Breast epithelium (tissue), 4 donors: Measurements from ENCODE around the gene CYFIP1. TPM values are rescaled to one million over a fixed set of nuclear protein-coding genes. Genes with fewer than 3 reads are reported as not detected.

Experiments used
- DNase-seq, 2 donors: peaks; one replicate each; pipeline ENCODE4 v3.0.0-alpha.2; 2019; ENCODE audit warnings: low spot score in 2 of 2
- H3K27ac ChIP-seq, 2 donors: fragments of 200-600 bp; sonication (generic) in 1 of 2; one replicate each; pipeline ENCODE4 v1.5.1; 2016 to 2019; ENCODE audit warnings: mild to moderate bottlenecking in 1 of 2
- H3K27me3 ChIP-seq, 2 donors: fragments of 200-600 bp; sonication (generic) in 1 of 2; one replicate each; pipeline versions ENCODE4 v1.5.1 to v1.6.0; 2017 to 2019; ENCODE audit warnings: control low read depth in 1 of 2, mild to moderate bottlenecking in 1 of 2
- H3K36me3 ChIP-seq: fragments of 200-600 bp; one replicate; pipeline ENCODE4 v1.5.1; 2019
- H3K4me1 ChIP-seq, 2 donors: fragments of 200-600 bp; sonication (generic); one replicate each; pipeline ENCODE4 v1.5.1; 2016 to 2019; ENCODE audit warnings: control low read depth in 1 of 2
- H3K4me3 ChIP-seq, 3 donors: fragments of 200-600 bp; sonication (generic); 1 replicate in 2 of 3; 2 replicates in 1 of 3; pipeline ENCODE4 v1.5.1; 2016 to 2019; ENCODE audit warnings: mild to moderate bottlenecking in 3 of 3, moderate library complexity in 2 of 3
- H3K9me3 ChIP-seq, 2 donors: fragments of 200-600 bp; sonication (generic) in 1 of 2; one replicate each; pipeline ENCODE4 v1.5.1; 2016 to 2019; ENCODE audit warnings: control low read depth in 1 of 2
- CTCF ChIP-seq, 3 donors: fragments of 450-650 bp; IDR thresholded peaks; one replicate each; pipeline ENCODE4 v1.5.1; 2016 to 2017; ENCODE audit warnings: antibody characterized with exemption in 3 of 3, mild to moderate bottlenecking in 3 of 3, moderate library complexity in 3 of 3
- POLR2A ChIP-seq: fragments of 450-650 bp; IDR thresholded peaks from one replicate; pipeline ENCODE4 v1.6.1; 2016; ENCODE audit warnings: antibody characterized with exemption, mild to moderate bottlenecking, moderate library complexity
- POLR2AphosphoS5 ChIP-seq, 3 donors: sonication (generic); formaldehyde crosslinking; IDR thresholded peaks; one replicate each; pipeline ENCODE4 v1.6.1; 2017; ENCODE audit warnings: antibody characterized with exemption in 3 of 3
- intact Hi-C: fragments of 100-400 bp; cut with DNase I; formaldehyde crosslinking; loops from one replicate; pipeline ENCODE4 v1.15.1; 2023; ENCODE audit warnings: low total_unique reads
- total RNA-seq, 3 donors: library from RNA; depleted of rRNA; stranded (reverse); fragments of >200 nt; gene quantifications; one replicate each; pipeline ENCODE4 v1.1.0, GENCODE V29; 2016

CYFIP1 gene
- total RNA-seq, 3 donors from 2014 or later = 97.9 to 128 (median 124) TPM

DNA sequence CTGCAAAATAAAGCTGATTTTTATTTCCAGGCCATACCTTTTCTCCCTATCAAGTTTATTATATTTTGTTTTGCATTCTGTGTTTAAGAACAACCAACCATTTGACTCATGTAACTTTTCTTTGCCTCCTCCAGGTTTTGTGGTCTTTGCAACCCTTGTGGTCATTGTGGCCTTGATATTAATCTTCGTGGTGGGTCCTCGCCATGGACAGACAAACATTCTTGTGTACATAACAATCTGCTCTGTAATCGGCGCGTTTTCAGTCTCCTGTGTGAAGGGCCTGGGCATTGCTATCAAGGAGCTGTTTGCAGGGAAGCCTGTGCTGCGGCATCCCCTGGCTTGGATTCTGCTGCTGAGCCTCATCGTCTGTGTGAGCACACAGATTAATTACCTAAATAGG, 114.1 kb downstream of the CYFIP1 start:
- no peak for DNase-seq
- intact Hi-C loops = no loop called here
- H3K4me1 ChIP-seq = no peaks in the 10 kb centered on the region
- H3K4me3 ChIP-seq = no peak overlapping the region
- no peak overlapping the region for H3K27ac ChIP-seq
- H3K9me3 ChIP-seq = no peaks in the 10 kb centered on the region
- H3K27me3 ChIP-seq = no peaks in the 10 kb centered on the region
- peaks cover 4% of the 10 kb centered on the region for H3K36me3 ChIP-seq
- TF ChIP-seq POLR2A = no peak
- no peak for TF ChIP-seq POLR2AphosphoS5 (IDR thresholded peaks at IDR 0.05)
- TF ChIP-seq CTCF (IDR thresholded peaks at IDR 0.05) = no peak

DNA sequence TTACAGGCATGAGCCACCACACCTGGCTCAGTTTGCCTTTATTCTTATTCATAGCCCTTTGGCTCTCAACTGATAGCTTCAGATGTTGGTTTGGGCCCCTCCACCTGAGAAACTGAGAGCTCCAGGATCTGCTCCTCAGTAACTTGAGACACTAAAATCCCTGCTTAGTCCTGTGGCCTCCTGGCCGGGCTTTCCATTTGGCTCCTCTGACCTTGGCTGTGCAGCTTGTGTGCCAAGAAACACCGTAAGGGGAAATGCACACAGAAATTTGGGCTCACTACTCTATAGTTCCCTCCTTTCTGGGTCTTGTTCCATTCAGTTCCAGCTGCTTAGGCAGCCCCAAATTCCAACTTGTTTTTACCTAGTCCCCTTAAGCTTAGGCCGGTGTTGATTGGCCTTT, 116.8 kb downstream of the CYFIP1 start:
- H3K9me3 ChIP-seq = no peaks in the 10 kb centered on the region
- no peak for DNase-seq
- TF ChIP-seq POLR2A (no peak), POLR2AphosphoS5 (IDR thresholded peaks at IDR 0.05) (no peak), CTCF (IDR thresholded peaks at IDR 0.05) (no peak)
- H3K36me3 ChIP-seq = no peaks in the 10 kb centered on the region
- no peaks in the 10 kb centered on the region for H3K27me3 ChIP-seq
- H3K4me3 ChIP-seq = no peak overlapping the region
- no peaks in the 10 kb centered on the region for H3K4me1 ChIP-seq
- intact Hi-C loops = no loop called here
- no peak overlapping the region for H3K27ac ChIP-seq

DNA sequence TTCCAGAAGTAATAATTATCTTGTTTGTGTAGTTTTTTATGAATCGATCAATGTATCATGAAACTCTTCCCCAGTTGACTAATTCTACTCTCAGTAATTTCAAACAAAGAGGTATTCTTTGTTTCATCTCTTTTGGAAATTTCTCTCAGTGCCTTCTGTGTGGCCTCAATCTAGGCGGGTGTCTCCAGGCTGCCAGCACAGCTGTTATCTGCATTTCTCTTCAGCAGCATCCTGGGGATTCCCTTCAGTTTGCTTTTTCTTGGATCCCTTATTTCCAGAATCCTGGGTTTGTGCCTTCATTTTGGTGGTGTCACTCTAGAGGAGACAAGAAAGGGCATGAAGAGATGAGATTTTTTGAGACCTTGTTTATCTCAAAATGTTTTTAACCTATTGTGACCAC, 119.0 kb downstream of the CYFIP1 start:
- Histone ChIP-seq H3K9me3 (no peaks in the 10 kb centered on the region), H3K4me3 (no peak overlapping the region), H3K4me1 (no peaks in the 10 kb centered on the region), H3K27ac (no peak overlapping the region), H3K27me3 (no peaks in the 10 kb centered on the region), H3K36me3 (no peaks in the 10 kb centered on the region)
- intact Hi-C loops = no loop called here
- no peak for DNase-seq
- no peak for TF ChIP-seq CTCF (IDR thresholded peaks at IDR 0.05)
- TF ChIP-seq POLR2A = no peak
- TF ChIP-seq POLR2AphosphoS5 (IDR thresholded peaks at IDR 0.05) = no peak

DNA sequence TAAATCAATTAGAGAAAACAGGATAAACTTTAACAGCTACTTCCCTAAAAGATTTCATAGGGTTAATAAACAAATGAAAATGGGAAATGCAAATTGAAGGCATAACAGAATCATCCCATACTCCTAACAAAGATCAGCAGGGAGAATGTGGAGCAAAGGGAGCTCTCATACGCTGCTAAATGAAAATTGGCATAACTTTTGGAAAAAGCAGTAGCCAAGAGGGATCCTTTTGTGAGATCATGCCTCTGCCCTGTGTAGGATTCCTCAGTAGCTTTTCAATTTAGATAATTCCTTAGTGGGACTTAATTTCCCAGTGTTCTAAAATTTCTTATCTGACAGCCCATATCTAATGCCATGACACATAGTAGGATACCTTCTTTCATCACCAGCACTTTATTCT, 123.5 kb downstream of the CYFIP1 start:
- no peak for DNase-seq
- intact Hi-C loops = no loop called here
- Histone ChIP-seq H3K4me3 (no peak overlapping the region), H3K27me3 (no peaks in the 10 kb centered on the region), H3K9me3 (no peaks in the 10 kb centered on the region), H3K36me3 (no peaks in the 10 kb centered on the region), H3K4me1 (no peaks in the 10 kb centered on the region), H3K27ac (no peak overlapping the region)
- TF ChIP-seq POLR2AphosphoS5 (IDR thresholded peaks at IDR 0.05) = no peak
- no peak for TF ChIP-seq CTCF (IDR thresholded peaks at IDR 0.05)
- TF ChIP-seq POLR2A = no peak

DNA sequence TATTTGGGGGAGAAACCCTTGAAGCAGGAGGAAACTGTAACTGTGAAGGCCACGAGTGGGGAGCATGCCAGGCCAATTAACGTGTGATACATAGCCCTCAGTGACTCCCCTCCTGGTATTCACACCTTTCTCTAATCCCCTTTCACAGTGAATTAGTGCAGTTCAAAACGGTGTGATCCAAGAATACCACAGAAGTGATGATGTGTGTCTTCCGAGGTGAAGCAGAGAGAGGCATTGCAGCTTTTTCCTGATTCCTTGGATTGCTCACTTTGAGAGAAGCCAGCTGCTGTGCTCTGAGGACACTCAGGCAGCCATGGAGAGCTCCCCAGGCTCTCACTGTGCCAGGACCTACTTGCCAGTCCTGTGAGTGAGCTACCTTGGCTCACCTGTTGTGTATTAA, 124.4 kb downstream of the CYFIP1 start:
- Histone ChIP-seq H3K36me3 (no peaks in the 10 kb centered on the region), H3K4me1 (no peaks in the 10 kb centered on the region), H3K4me3 (no peak overlapping the region), H3K27ac (no peak overlapping the region), H3K27me3 (no peaks in the 10 kb centered on the region), H3K9me3 (no peaks in the 10 kb centered on the region)
- TF ChIP-seq POLR2A = no peak
- no peak for TF ChIP-seq CTCF (IDR thresholded peaks at IDR 0.05)
- TF ChIP-seq POLR2AphosphoS5 (IDR thresholded peaks at IDR 0.05) = no peak
- DNase-seq = no peak
- intact Hi-C loops = no loop called here
